HCT116 (cell line): ENCODE results near the gene TMEM161B. TPM values are rescaled to one million over a fixed set of nuclear protein-coding genes. Genes with fewer than 3 reads are reported as not detected.

Experiments used
- ATAC-seq: fragments of 200-7000 bp; cut with Tn5 transposase; 2 replicates; pipeline ENCODE4 v1.9.1; 2020; ENCODE audit warnings: mild to moderate bottlenecking, moderate library complexity
- BruUV-seq: library from RNA; stranded (reverse); fragments of 400-500 nt; replicated peaks from 2 replicates; lab custom pipeline; 2021; lab: Mats Ljungman, UMichigan
- CTCF ChIA-PET: fragments of 300-600 bp; sonication (Branson Sonifier 250); formaldehyde crosslinking; loops from one replicate; lab custom pipeline; 2021; ENCODE audit warnings: antibody characterized with exemption; lab: Charles Lee
- POLR2A ChIA-PET: fragments of 300-600, 350-600 bp; sonication (Branson Sonifier 250); formaldehyde crosslinking; loops from one replicate; lab custom pipeline; 2021; ENCODE audit warnings: antibody characterized with exemption; lab: Charles Lee
- RAD21 ChIA-PET, 2 experiments: fragments of 300-600 bp; sonication (Branson Sonifier 250); formaldehyde crosslinking; loops; one replicate each; lab custom pipeline; 2023; ENCODE audit warnings: low total read pairs in 2 of 2; ENCODE audit not compliant: uncharacterized antibody in 2 of 2, unreplicated experiment in 2 of 2, low non-redundant PET in 1 of 2; lab: Charles Lee
- DNase-seq: peaks from one replicate; pipeline ENCODE4 v3.0.0-alpha.2; 2010; ENCODE audit warnings: low read depth, low spot score
- H2AFZ ChIP-seq: fragments of 200-600 bp; shearing (Covaris generic), sonication (generic); 2 replicates; pipeline ENCODE4 v1.6.1; 2017; ENCODE audit warnings: low read depth, mixed run types, mixed read lengths, antibody characterized with exemption, low read length; ENCODE audit not compliant: poor library complexity, severe bottlenecking
- H3K27ac ChIP-seq: 2 replicates; pipeline ENCODE4 v1.5.1; 2012; ENCODE audit warnings: low read depth, low read length
- H3K27me3 ChIP-seq: fragments of 200-600 bp; sonication (generic); 2 replicates; pipeline ENCODE4 v1.6.1; 2016; ENCODE audit warnings: mixed run types, low read length, mixed read lengths; ENCODE audit not compliant: insufficient read depth
- H3K36me3 ChIP-seq, 2 experiments: fragments of 200-500 bp in 1 of 2; fragments of 200-600 bp in 1 of 2; sonication (Bioruptor generic) in 1 of 2; sonication (generic) in 1 of 2; 2 replicates each; pipeline versions ENCODE4 v1.5.1 to v1.6.1; 2014 to 2016; ENCODE audit warnings: low read length in 2 of 2, inconsistent platforms in 1 of 2, mixed read lengths in 1 of 2, mixed run types in 1 of 2; ENCODE audit not compliant: insufficient read depth in 2 of 2, control insufficient read depth in 1 of 2
- H3K4me1 ChIP-seq, 2 experiments: fragments of 200-600 bp in 1 of 2; sonication (generic) in 1 of 2; 2 replicates each; pipeline versions ENCODE4 v1.5.1 to v1.6.1; 2012 to 2017; ENCODE audit warnings: low read length in 2 of 2, inconsistent platforms in 1 of 2, mild to moderate bottlenecking in 1 of 2, mixed read lengths in 1 of 2, mixed run types in 1 of 2, moderate library complexity in 1 of 2; ENCODE audit not compliant: insufficient read depth in 2 of 2, control insufficient read depth in 1 of 2
- H3K4me2 ChIP-seq: fragments of 200-600 bp; sonication (generic); 2 replicates; pipeline ENCODE4 v1.6.1; 2017; ENCODE audit warnings: mixed run types, low read length, mixed read lengths
- H3K4me3 ChIP-seq, 2 experiments: fragments of 200-600 bp in 1 of 2; sonication (generic) in 1 of 2; replicated peaks in 1 of 2; 2 replicates each; pipeline ENCODE4 v1.5.1; 2011 to 2016; ENCODE audit warnings: low read length in 2 of 2, control low read depth in 1 of 2, low read depth in 1 of 2, mild to moderate bottlenecking in 1 of 2, mixed read lengths in 1 of 2, mixed run types in 1 of 2
- H3K79me2 ChIP-seq: fragments of 200-600 bp; sonication (generic); 2 replicates; pipeline ENCODE4 v1.6.1; 2017; ENCODE audit warnings: mild to moderate bottlenecking, mixed run types, low read length, moderate library complexity, mixed read lengths; ENCODE audit not compliant: insufficient read depth
- H3K9ac ChIP-seq: fragments of 200-600 bp; sonication (generic); 2 replicates; pipeline ENCODE4 v1.6.1; 2016; ENCODE audit warnings: low read length, mixed read lengths
- H3K9me2 ChIP-seq: fragments of 200-600 bp; sonication (generic), shearing (Covaris generic); 2 replicates; pipeline ENCODE4 v1.6.1; 2017; ENCODE audit warnings: mixed run types, mild to moderate bottlenecking, moderate library complexity; ENCODE audit not compliant: insufficient read depth
- H3K9me3 ChIP-seq, 2 experiments: fragments of 200-500 bp in 1 of 2; fragments of 200-600 bp in 1 of 2; sonication (Bioruptor generic) in 1 of 2; sonication (generic) in 1 of 2; 2 replicates each; pipeline ENCODE4 v1.6.1; 2014 to 2017; ENCODE audit warnings: low read length in 2 of 2, mixed read lengths in 2 of 2, inconsistent platforms in 1 of 2, low read depth in 1 of 2, mild to moderate bottlenecking in 1 of 2, mixed run types in 1 of 2, moderate library complexity in 1 of 2; ENCODE audit not compliant: control insufficient read depth in 1 of 2, insufficient read depth in 1 of 2
- H4K20me1 ChIP-seq: fragments of 200-600 bp; sonication (generic), shearing (Covaris generic); 2 replicates; pipeline ENCODE4 v1.6.1; 2017; ENCODE audit warnings: mixed run types, mild to moderate bottlenecking, moderate library complexity; ENCODE audit not compliant: insufficient read depth
- ATF3 ChIP-seq: IDR thresholded peaks from 2 replicates; pipeline ENCODE4 v1.6.1; 2012
- CBX3 ChIP-seq: IDR thresholded peaks from 2 replicates; pipeline ENCODE4 v1.6.1; 2012; ENCODE audit warnings: low read depth
- CTCF ChIP-seq, 3 experiments: fragments of 200-600 bp in 1 of 3; sonication (generic) in 1 of 3; IDR thresholded peaks in 2 of 3; conservative IDR thresholded peaks in 1 of 3; 2 replicates each; pipeline ENCODE4 v1.5.1; 2012 to 2017; ENCODE audit warnings: low read depth in 2 of 3, low read length in 2 of 3, antibody characterized with exemption in 1 of 3, borderline replicate concordance in 1 of 3, control low read depth in 1 of 3, mild to moderate bottlenecking in 1 of 3, mixed read lengths in 1 of 3, mixed run types in 1 of 3, moderate library complexity in 1 of 3; ENCODE audit not compliant: insufficient read depth in 1 of 3
- EGR1 ChIP-seq: IDR thresholded peaks from 2 replicates; pipeline ENCODE4 v1.6.1; 2012; ENCODE audit warnings: low read depth
- EZH2phosphoT487 ChIP-seq: fragments of 200-600 bp; IDR thresholded peaks from 2 replicates; pipeline ENCODE4 v1.6.1; 2018; ENCODE audit warnings: antibody characterized with exemption, borderline replicate concordance
- FOSL1 ChIP-seq: IDR thresholded peaks from 2 replicates; pipeline ENCODE4 v1.6.1; 2012; ENCODE audit warnings: low read depth
- JUND ChIP-seq: IDR thresholded peaks from 2 replicates; pipeline ENCODE4 v1.6.1; 2012
- MAX ChIP-seq: IDR thresholded peaks from 2 replicates; pipeline ENCODE4 v1.6.1; 2012
- POLR2A ChIP-seq: IDR thresholded peaks from 2 replicates; pipeline ENCODE4 v1.7.0; 2011; ENCODE audit warnings: borderline replicate concordance; ENCODE audit not compliant: insufficient read depth, insufficient read length; ENCODE audit errors: extremely low read depth
- POLR2AphosphoS5 ChIP-seq: IDR thresholded peaks from 2 replicates; pipeline ENCODE4 v1.6.1; 2011; ENCODE audit warnings: mild to moderate bottlenecking, low read depth, low read length, moderate library complexity
- RAD21 ChIP-seq: IDR thresholded peaks from 2 replicates; pipeline ENCODE4 v1.6.1; 2012; ENCODE audit warnings: low read depth, mild to moderate bottlenecking
- REST ChIP-seq: IDR thresholded peaks from 2 replicates; pipeline ENCODE4 v1.6.1; 2012; ENCODE audit warnings: low read depth
- SIN3A ChIP-seq: IDR thresholded peaks from 2 replicates; pipeline ENCODE4 v1.6.1; 2012; ENCODE audit warnings: low read depth
- SRF ChIP-seq: IDR thresholded peaks from 2 replicates; pipeline ENCODE4 v1.6.1; 2012; ENCODE audit warnings: low read depth
- TCF7L2 ChIP-seq: IDR thresholded peaks from 2 replicates; pipeline ENCODE4 v1.7.0; 2011; ENCODE audit warnings: borderline replicate concordance, inconsistent platforms; ENCODE audit not compliant: insufficient read depth, insufficient read length; ENCODE audit errors: extremely low read depth
- YY1 ChIP-seq: IDR thresholded peaks from 2 replicates; pipeline ENCODE4 v1.6.1; 2011; ENCODE audit warnings: low read length, low read depth, moderate library complexity, mild to moderate bottlenecking; ENCODE audit not compliant: insufficient replicate concordance; ENCODE audit errors: extremely low read depth
- ZFX ChIP-seq: fragments of 450-650 bp; IDR thresholded peaks from 2 replicates; pipeline ENCODE4 v1.6.1; 2017
- ZNF274 ChIP-seq: fragments of 200-500 bp; sonication (Bioruptor generic); IDR thresholded peaks from 2 replicates; pipeline ENCODE4 v1.6.1; 2014; ENCODE audit warnings: mild to moderate bottlenecking, low read depth, low read length, inconsistent platforms
- intact Hi-C: fragments of 100-400 bp; cut with micrococcal nuclease; formaldehyde crosslinking; loops from 2 replicates; pipeline ENCODE4 v1.10.0; 2022
- total RNA-seq: library from RNA; stranded (reverse); gene quantifications from one replicate; pipeline ENCODE4 v1.2.1, GENCODE V29; 2021; ENCODE audit not compliant: unreplicated experiment
- TF ChIP-seq, protein P1 (sequence below): IDR thresholded peaks from 2 replicates; pipeline ENCODE4 v1.6.1; 2011; ENCODE audit warnings: mild to moderate bottlenecking, low read length, moderate library complexity; ENCODE audit not compliant: insufficient replicate concordance; ENCODE audit errors: extremely low read depth

Gene TMEM161B
- total RNA-seq, 1 experiment from 2014 or later: 22.1 TPM

GRCh38 chr5:88251048-88251711 lies 17.5 kb downstream of the TMEM161B start:
- H3K9ac ChIP-seq: no peak overlapping the region
- ChIA-PET POLR2A (no interaction called here), CTCF (no interaction called here), RAD21 (no interaction called here)
- no peaks in the 10 kb centered on the region; the same call in 1 of the 2 replicates for H4K20me1 ChIP-seq
- H2AFZ ChIP-seq: no peak overlapping the region
- H3K4me3 ChIP-seq: no peak overlapping the region
- no peaks in the 10 kb centered on the region for H3K27me3 ChIP-seq
- no peaks in the 10 kb centered on the region for H3K36me3 ChIP-seq
- ATAC-seq (no peak), DNase-seq (no peak)
- BruUV-seq: no TSS peak
- H3K79me2 ChIP-seq: peaks cover 99% of the 10 kb centered on the region
- no peaks in the 10 kb centered on the region for H3K9me3 ChIP-seq
- H3K27ac ChIP-seq: no peak overlapping the region
- no peaks in the 10 kb centered on the region for H3K9me2 ChIP-seq
- H3K4me1 ChIP-seq: no peaks in the 10 kb centered on the region
- TF ChIP-seq MAX: no peak
- no peak for TF ChIP-seq POLR2A
- TF ChIP-seq EGR1: no peak
- TF ChIP-seq JUND: no peak
- no peak for TF ChIP-seq SIN3A
- TF ChIP-seq YY1: no peak
- TF ChIP-seq POLR2AphosphoS5: no peak
- TF ChIP-seq CBX3: no peak
- no peak for TF ChIP-seq SRF
- no peak for TF ChIP-seq ZFX
- no peak for TF ChIP-seq FOSL1
- no peak for TF ChIP-seq RAD21
- TF ChIP-seq, protein P1, sequence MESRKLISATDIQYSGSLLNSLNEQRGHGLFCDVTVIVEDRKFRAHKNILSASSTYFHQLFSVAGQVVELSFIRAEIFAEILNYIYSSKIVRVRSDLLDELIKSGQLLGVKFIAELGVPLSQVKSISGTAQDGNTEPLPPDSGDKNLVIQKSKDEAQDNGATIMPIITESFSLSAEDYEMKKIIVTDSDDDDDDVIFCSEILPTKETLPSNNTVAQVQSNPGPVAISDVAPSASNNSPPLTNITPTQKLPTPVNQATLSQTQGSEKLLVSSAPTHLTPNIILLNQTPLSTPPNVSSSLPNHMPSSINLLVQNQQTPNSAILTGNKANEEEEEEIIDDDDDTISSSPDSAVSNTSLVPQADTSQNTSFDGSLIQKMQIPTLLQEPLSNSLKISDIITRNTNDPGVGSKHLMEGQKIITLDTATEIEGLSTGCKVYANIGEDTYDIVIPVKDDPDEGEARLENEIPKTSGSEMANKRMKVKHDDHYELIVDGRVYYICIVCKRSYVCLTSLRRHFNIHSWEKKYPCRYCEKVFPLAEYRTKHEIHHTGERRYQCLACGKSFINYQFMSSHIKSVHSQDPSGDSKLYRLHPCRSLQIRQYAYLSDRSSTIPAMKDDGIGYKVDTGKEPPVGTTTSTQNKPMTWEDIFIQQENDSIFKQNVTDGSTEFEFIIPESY: no peak
- no peak for TF ChIP-seq TCF7L2
- no peak for TF ChIP-seq CTCF (IDR thresholded peaks at IDR 0.05 in 2 of 3, conservative IDR thresholded peaks at IDR 0.05 in 1 of 3; ENCODE audit: borderline replicate concordance in 1 of 3, insufficient read depth in 1 of 3, low read depth in 2 of 3, low read length in 2 of 3)
- TF ChIP-seq EZH2phosphoT487: no peak
- no peak for TF ChIP-seq ZNF274
- no peak for TF ChIP-seq REST
- TF ChIP-seq ATF3: no peak
- no peak overlapping the region for H3K4me2 ChIP-seq
- intact Hi-C loops: no loop called here
